Measurements from ENCODE around the gene LRRC58.

Gene LRRC58

DNA sequence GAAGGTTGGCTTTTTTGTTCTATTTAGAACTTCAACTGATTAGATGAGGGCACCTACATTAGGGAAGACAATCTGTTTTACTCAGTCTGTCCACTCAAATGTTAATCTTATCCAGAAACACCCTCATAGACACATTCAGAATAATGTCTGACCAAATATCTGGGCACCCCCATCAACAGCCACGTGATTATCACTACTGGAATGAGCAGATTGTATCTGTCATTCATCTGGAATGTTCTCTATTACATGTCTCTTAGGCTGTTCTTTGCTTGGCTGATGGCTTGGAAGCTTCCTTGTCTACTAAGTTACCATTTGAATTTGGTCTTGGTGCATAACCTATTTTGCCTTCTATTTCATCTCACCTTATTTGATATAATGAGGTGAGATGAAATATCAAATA, 15.7 kb upstream of the LRRC58 start:
- DNase-seq (ENCODE audit: low read depth) = no peak
- TF ChIP-seq POLR2A (IDR thresholded peaks at IDR 0.05; ENCODE audit: extremely low read depth, insufficient read length) = no peak
- TF ChIP-seq, protein P1, sequence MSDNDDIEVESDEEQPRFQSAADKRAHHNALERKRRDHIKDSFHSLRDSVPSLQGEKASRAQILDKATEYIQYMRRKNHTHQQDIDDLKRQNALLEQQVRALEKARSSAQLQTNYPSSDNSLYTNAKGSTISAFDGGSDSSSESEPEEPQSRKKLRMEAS (IDR thresholded peaks at IDR 0.05; ENCODE audit: low read depth, low read length) = no peak
- TF ChIP-seq MYC (IDR thresholded peaks at IDR 0.05; ENCODE audit: low read depth, low read length) = no peak
- TF ChIP-seq, protein P2, sequence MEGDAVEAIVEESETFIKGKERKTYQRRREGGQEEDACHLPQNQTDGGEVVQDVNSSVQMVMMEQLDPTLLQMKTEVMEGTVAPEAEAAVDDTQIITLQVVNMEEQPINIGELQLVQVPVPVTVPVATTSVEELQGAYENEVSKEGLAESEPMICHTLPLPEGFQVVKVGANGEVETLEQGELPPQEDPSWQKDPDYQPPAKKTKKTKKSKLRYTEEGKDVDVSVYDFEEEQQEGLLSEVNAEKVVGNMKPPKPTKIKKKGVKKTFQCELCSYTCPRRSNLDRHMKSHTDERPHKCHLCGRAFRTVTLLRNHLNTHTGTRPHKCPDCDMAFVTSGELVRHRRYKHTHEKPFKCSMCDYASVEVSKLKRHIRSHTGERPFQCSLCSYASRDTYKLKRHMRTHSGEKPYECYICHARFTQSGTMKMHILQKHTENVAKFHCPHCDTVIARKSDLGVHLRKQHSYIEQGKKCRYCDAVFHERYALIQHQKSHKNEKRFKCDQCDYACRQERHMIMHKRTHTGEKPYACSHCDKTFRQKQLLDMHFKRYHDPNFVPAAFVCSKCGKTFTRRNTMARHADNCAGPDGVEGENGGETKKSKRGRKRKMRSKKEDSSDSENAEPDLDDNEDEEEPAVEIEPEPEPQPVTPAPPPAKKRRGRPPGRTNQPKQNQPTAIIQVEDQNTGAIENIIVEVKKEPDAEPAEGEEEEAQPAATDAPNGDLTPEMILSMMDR (IDR thresholded peaks at IDR 0.05; ENCODE audit: low read depth, low read length) = no peak
- no peak overlapping the region for H3K4me3 ChIP-seq (ENCODE audit: low read depth, low read length)

DNA sequence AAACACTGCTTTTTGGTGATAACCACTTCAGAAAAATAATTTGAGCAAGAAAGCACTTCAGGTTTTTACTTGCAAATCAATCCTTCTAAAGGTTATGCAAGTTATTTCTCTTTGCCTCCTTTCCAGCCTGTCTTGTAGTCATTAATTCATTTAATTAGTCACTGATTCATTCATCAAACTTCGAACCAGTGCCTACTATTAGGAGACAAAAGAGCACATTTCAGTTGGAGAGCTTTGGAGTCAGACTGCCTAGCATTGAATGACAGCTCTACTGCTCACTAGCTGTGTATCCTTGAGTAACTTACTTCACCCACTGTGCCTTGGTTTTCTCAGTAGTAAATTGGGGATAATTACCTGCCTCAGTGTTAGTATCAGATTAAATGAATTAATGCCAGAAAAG, 14.9 kb upstream of the LRRC58 start:
- no peak for DNase-seq (ENCODE audit: low read depth)
- H3K4me3 ChIP-seq (ENCODE audit: low read depth, low read length) = no peak overlapping the region
- no peak for TF ChIP-seq MYC (IDR thresholded peaks at IDR 0.05; ENCODE audit: low read depth, low read length)
- TF ChIP-seq POLR2A (IDR thresholded peaks at IDR 0.05; ENCODE audit: extremely low read depth, insufficient read length) = no peak

GRCh38 chr3:120357807-120358206, 8.7 kb upstream of the LRRC58 start:
- no peak for DNase-seq (ENCODE audit: low read depth)
- TF ChIP-seq, protein P1 (IDR thresholded peaks at IDR 0.05; ENCODE audit: low read depth, low read length) = no peak
- TF ChIP-seq, protein P2 (IDR thresholded peaks at IDR 0.05; ENCODE audit: low read depth, low read length) = no peak
- no peak for TF ChIP-seq POLR2A (IDR thresholded peaks at IDR 0.05; ENCODE audit: extremely low read depth, insufficient read length)
- H3K4me3 ChIP-seq (ENCODE audit: low read depth, low read length) = no peak overlapping the region

GRCh38 chr3:120355486-120355885, 6.3 kb upstream of the LRRC58 start:
- no peak for DNase-seq (ENCODE audit: low read depth)
- TF ChIP-seq, protein P2 (IDR thresholded peaks at IDR 0.05; ENCODE audit: low read depth, low read length) = no peak
- TF ChIP-seq, protein P1 (IDR thresholded peaks at IDR 0.05; ENCODE audit: low read depth, low read length) = no peak
- no peak for TF ChIP-seq POLR2A (IDR thresholded peaks at IDR 0.05; ENCODE audit: extremely low read depth, insufficient read length)
- TF ChIP-seq MYC (IDR thresholded peaks at IDR 0.05; ENCODE audit: low read depth, low read length) = no peak
- H3K4me3 ChIP-seq (ENCODE audit: low read depth, low read length) = no peak overlapping the region

DNA sequence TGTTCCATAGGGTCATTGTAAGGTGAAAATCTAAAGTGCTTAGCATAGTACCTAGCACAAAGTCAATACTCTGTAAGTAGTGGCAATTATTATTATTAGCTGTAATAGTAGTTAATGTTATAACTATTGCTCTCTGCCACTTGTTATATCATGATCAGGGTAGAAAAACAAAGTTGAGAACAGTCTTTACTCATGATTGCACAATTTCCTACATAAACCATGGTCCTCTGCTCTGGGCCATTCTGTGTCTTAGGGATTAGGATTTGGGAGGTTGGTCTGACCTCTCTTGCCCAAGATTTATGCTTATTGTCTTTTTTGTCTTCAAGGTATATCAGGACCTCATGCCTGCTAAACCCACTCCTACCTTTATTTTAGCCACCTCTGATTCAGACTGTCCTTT, 4.3 kb upstream of the LRRC58 start:
- TF ChIP-seq, protein P2 (IDR thresholded peaks at IDR 0.05; ENCODE audit: low read depth, low read length) = no peak
- TF ChIP-seq MYC (IDR thresholded peaks at IDR 0.05; ENCODE audit: low read depth, low read length) (no peak), POLR2A (IDR thresholded peaks at IDR 0.05; ENCODE audit: extremely low read depth, insufficient read length) (no peak)
- TF ChIP-seq, protein P1 (IDR thresholded peaks at IDR 0.05; ENCODE audit: low read depth, low read length) = no peak
- H3K4me3 ChIP-seq (ENCODE audit: low read depth, low read length) = no peak overlapping the region
- peak; percentile 39 for DNase-seq (ENCODE audit: low read depth)

DNA sequence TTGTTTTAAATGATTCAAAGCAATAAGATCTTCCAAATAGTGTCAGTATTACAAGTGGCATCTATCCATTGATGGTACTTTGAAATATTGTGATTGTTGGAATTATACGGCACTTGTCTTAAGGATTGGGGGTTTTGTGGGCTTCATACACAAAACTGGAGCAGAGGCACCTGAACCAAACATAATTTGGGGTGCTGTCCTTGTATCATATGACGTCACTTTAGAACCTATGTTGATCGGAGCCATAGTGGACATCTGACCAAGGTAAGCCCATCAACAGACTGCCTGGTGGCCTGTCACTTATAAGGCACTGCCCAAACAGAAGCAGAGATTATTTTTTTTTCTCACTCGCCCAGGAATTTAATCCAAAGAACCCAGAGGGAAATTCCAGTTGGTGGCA, 2.9 kb upstream of the LRRC58 start:
- TF ChIP-seq, protein P2 (IDR thresholded peaks at IDR 0.05; ENCODE audit: low read depth, low read length) = no peak
- TF ChIP-seq, protein P1 (IDR thresholded peaks at IDR 0.05; ENCODE audit: low read depth, low read length) = no peak
- H3K4me3 ChIP-seq (ENCODE audit: low read depth, low read length) = no peak overlapping the region
- no peak for DNase-seq (ENCODE audit: low read depth)

All from NB4 (cell line).